Retinal pigment epithelial cell (primary cell): ENCODE measurements around the gene ARHGAP26.

Experiments used
- DNase-seq: peaks from one replicate; pipeline ENCODE4 v3.0.0-alpha.2; 2010; ENCODE audit warnings: low read depth
- H3K4me3 ChIP-seq: 2 replicates; pipeline ENCODE4 v1.5.1; 2011; ENCODE audit warnings: mild to moderate bottlenecking, low read length, control low read depth, moderate library complexity
- CTCF ChIP-seq: conservative IDR thresholded peaks from 2 replicates; pipeline ENCODE4 v1.5.1; 2011; ENCODE audit warnings: low read depth, low read length, control low read depth, inconsistent platforms

ARHGAP26 gene

GRCh38 chr5:143044265-143044664 lies 274.1 kb downstream of the ARHGAP26 start:
- TF ChIP-seq CTCF, result no peak
- no peak overlapping the region for H3K4me3 ChIP-seq
- no peak for DNase-seq

- H3K4me3 ChIP-seq, result no peak overlapping the region
- DNase-seq, result no peak
- TF ChIP-seq CTCF, result no peak
These were observed 274.9 kb downstream of the ARHGAP26 start for GRCh38 chr5:143045062-143045461.

GRCh38 chr5:143046314-143046713 lies 276.1 kb downstream of the ARHGAP26 start:
- TF ChIP-seq CTCF, result no peak
- no peak overlapping the region for H3K4me3 ChIP-seq
- no peak for DNase-seq

GRCh38 chr5:143047091-143047490 lies 276.9 kb downstream of the ARHGAP26 start:
- DNase-seq, result no peak
- no peak for TF ChIP-seq CTCF
- H3K4me3 ChIP-seq, result no peak overlapping the region

GRCh38 chr5:143050183-143050582 lies 280.0 kb downstream of the ARHGAP26 start:
- no peak overlapping the region for H3K4me3 ChIP-seq
- TF ChIP-seq CTCF, result no peak
- no peak for DNase-seq

- no peak overlapping the region for H3K4me3 ChIP-seq
- peak; percentile 81 for DNase-seq
- TF ChIP-seq CTCF, result no peak
These were observed 281.3 kb downstream of the ARHGAP26 start for GRCh38 chr5:143051244-143052058.
